H1 (cell line): ENCODE measurements around the gene EIF2S1. TPM values are rescaled to one million over a fixed set of nuclear protein-coding genes. Genes with fewer than 3 reads are reported as not detected.

Experiments used
- ATF3 ChIP-seq: IDR thresholded peaks from 2 replicates; pipeline ENCODE4 v1.6.1; 2011; ENCODE audit warnings: low read depth, mild to moderate bottlenecking, low read length; ENCODE audit not compliant: insufficient read depth
- BCL11A ChIP-seq, 2 experiments: IDR thresholded peaks; one replicate each; pipeline ENCODE4 v1.6.1; 2011; ENCODE audit warnings: low read depth in 2 of 2, low read length in 2 of 2, mild to moderate bottlenecking in 2 of 2
- polyA plus RNA-seq, 7 experiments: library from polyadenylated mRNA; depleted of rRNA in 3 of 7; stranded (reverse) in 5 of 7; unstranded in 2 of 7; fragments of >200 nt in 5 of 7; fragments of 200-250 nt in 2 of 7; gene quantifications; 1 replicate in 5 of 7; 2 replicates in 1 of 7; 4 replicates in 1 of 7; pipeline versions ENCODE4 v1.2.1 to v1.2.3, GENCODE V29; 2011 to 2013; ENCODE audit warnings: missing spikeins in 2 of 7, mixed read lengths in 2 of 7
- total RNA-seq: library from RNA; stranded (reverse); fragmentation: NEBNext Ultra II Directional; extraction: Animal tissue kit (Norgen Biotek cat#: 25700); gene quantifications from 2 replicates; pipeline ENCODE4 v1.2.1, GENCODE V29; 2021

EIF2S1 gene
- total and polyA plus RNA-seq, 2 of the 8 experiments (the other 6 are each of a cell fraction or from before 2014, with no cell fraction given), result 35.1 to 146 TPM

GRCh38 chr14:67385120-67385519 is 25.0 kb downstream of the EIF2S1 start (continued):
- TF ChIP-seq ATF3, result no peak
- TF ChIP-seq BCL11A (IDR thresholded peaks at IDR 0.05; ENCODE audit: low read depth in 2 of 2, low read length in 2 of 2), result no peak
- TF ChIP-seq, all 59 proteins: peak for 0
